ENCODE measurements around the gene GLI3.

The GLI3 gene

GRCh38 chr7:42235741-42236161, 1.3 kb downstream of the GLI3 start:
- DNase-seq, result no peak

GRCh38 chr7:42234736-42235135, 2.3 kb downstream of the GLI3 start:
- DNase-seq, result no peak

- no peak for DNase-seq
Measured at GRCh38 chr7:42233695-42234331, 3.2 kb downstream of the GLI3 start.

- DNase-seq, result no peak
Measured at GRCh38 chr7:42233171-42233570, 3.8 kb downstream of the GLI3 start.

- DNase-seq, result no peak
Measured at GRCh38 chr7:42232275-42232674, 4.7 kb downstream of the GLI3 start.

DNA sequence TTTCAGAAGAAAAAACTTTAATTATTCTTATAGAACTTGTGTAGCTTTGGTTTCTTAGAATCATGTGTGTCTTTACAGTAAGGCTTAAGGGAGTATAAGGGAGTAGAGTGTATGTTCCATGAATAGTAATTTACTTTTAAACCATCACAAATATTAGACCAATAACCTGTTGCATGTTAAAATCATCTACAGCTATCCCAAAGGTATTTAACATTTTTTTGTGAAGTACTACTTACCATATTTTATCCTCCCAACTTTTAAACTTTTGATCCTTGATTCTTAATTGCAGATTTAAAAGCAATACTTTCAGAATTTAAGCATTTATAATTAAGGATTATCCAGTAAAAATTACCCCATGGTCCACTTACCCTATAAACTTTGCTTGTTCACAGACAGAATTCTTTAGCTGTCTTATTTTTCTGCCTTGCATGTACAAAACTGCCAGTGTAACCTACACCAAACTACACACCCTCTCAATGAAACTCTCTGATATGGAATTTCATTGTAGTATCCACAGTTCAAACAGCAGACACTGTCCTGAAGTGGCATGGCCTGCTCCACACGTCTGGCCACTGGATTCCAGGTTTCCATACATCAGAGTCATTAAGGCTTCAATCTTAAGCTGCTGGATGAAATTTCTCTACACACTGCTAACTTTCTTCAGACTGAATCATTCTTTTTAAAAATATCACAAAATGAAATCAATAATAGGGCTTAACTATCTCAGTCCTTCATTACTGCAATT, 5.8 kb downstream of the GLI3 start:
- DNase-seq, result no peak

GRCh38 chr7:42227936-42228591, 8.9 kb downstream of the GLI3 start:
- DNase-seq, result no peak

GRCh38 chr7:42227541-42227935, 9.5 kb downstream of the GLI3 start:
- DNase-seq, result no peak

DNA sequence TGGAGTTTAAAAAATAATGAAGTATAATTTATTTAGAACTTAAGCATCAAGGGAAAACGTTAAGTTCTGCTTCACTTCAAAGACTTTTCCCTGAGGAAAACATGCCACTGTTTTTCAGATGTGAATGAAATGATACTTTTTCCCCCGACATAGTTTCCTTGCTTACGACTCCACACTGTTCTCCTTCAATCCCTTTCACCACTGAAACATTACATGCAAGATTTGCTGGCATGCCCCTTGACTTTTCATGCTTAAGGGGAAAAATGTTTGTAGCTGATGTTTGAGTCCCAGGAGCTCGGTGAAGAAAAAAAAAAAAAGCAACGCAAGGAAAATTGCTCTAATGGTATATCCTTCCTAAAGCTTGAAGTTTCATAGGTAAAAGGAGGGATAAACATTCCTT, 10.0 kb downstream of the GLI3 start:
- no peak for DNase-seq

DNA sequence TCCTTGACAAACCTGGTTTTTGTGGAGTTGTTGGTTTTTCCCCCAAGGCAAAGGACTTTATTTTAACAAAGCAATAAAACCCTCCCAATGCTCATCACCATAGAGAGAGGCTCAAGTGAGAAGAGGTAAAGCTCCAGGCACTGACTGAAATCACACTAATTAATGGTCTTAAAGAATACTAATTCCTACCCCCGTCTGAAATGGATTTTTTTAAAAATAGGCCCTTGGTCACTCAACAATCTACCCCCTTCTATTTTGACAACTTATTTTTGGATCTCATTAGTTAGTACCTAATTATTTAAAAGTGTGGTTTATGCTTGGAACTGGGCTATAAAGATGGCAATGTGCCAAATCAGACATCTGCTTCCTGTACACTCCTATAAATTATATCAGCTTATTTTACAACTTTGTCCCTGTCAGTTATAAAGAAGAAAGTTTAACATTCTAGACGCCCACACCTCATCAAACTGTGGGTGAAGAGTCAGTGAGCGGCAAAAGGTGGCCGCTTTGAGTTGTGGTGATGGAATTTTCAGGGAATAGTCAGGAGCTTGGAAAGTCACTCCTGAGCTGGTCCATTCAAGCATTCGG, 10.6 kb downstream of the GLI3 start:
- DNase-seq, result no peak

GRCh38 chr7:42224391-42225003, 12.5 kb downstream of the GLI3 start:
- no peak for DNase-seq

- no peak for DNase-seq
Measured at GRCh38 chr7:42222891-42223290, 14.1 kb downstream of the GLI3 start.

- no peak for DNase-seq
Measured at GRCh38 chr7:42222125-42222524, 14.9 kb downstream of the GLI3 start.

DNA sequence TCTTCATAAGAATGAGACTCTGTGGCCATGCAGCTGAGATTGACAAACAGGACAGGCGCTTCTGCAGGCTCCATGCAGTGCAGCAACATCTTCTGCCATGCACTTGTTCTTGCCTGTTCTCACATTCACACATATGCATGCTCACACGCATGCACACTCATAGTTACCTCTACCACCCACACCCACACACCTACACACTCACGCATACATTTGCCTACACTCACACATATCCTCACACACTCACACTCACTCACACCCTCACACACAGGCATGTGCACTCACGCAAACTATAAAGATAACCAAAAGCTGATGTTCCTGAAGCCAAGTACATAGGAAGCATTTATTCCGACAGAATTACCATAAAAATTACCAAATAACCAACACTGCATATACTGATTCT, 15.7 kb downstream of the GLI3 start:
- DNase-seq, result no peak

GRCh38 chr7:42219447-42219846, 17.6 kb downstream of the GLI3 start:
- DNase-seq, result no peak

- DNase-seq, result no peak
Measured at GRCh38 chr7:42218248-42218647, 18.8 kb downstream of the GLI3 start.

- no peak for DNase-seq
Measured at GRCh38 chr7:42217548-42217947, 19.5 kb downstream of the GLI3 start.

DNA sequence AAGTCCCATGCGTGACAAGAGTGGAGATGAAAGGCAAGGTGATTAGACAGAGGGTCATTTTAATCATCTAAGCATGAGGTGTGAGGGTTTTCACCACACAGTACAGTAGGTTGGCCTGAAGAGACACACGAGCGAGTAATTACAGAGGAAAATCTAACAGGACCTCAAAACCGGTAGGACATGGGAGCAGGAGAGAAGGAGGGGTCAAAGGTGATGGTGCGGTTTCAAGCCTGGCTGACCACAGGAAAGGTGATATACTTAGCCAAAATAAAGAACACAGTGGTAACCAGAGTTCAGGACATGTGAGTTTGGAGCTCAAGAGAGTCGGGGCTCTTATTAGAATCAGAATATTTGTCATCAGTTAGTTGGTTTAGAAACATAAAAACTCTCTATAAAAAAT, 20.0 kb downstream of the GLI3 start:
- DNase-seq, result no peak

DNA sequence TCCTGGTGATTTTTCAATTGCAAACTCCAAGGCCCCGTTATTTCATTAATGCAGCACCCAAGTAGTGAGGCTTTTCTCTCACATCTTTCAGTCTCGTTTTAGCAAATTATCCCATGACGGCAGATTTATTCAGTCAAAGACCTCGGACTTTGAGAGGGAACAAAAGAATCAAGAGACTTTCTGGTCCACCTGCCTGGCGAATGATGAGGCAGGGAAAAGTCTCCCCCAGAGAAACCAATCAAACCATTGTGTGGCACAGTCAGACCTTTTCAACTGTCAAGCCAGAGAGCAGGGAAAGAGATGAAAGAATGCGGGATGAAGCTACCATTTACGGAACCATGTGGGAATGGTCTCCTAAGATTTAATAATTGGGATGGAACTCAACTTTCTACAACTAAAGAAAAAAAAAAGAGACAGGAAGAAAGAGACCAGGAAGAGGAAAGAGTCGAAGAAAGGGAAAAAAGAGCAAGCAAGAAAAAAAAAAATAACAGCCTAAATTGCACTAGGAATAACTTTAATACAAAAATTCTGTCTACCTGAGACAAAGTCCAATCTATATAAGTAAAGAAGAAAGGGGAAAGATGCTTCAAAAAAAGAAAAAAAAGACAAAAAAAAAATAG, 22.8 kb downstream of the GLI3 start:
- no peak for DNase-seq

- no peak for DNase-seq
Measured at GRCh38 chr7:42213093-42213492, 23.9 kb downstream of the GLI3 start.

DNA sequence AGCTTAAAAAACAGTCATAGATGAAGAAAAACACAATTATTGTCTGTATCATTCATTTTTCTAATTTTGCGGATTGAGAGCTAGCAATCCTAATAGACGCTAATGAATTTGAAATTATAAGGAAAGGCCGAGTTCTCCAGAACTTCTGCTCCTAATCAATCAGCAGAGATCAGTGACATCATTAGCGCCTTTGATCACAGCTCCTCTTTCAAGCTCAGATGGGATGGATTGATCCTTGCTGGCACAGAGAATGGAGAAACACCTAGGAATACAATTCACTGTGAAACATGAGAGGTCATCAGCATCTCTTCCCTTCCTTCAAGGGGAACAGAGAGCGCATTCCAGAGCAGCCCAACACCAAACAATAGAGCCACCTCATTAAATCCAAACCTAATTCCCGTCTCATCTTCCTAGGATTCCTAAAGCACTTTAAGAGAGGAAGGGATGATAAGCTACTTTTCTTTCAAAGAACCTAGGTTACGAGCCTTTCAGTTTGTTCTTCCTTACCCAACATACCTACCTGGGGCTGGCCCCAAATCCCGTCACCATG, 24.4 kb downstream of the GLI3 start:
- DNase-seq, result no peak

GRCh38 chr7:42211938-42212337, 25.1 kb downstream of the GLI3 start:
- DNase-seq, result no peak

DNA sequence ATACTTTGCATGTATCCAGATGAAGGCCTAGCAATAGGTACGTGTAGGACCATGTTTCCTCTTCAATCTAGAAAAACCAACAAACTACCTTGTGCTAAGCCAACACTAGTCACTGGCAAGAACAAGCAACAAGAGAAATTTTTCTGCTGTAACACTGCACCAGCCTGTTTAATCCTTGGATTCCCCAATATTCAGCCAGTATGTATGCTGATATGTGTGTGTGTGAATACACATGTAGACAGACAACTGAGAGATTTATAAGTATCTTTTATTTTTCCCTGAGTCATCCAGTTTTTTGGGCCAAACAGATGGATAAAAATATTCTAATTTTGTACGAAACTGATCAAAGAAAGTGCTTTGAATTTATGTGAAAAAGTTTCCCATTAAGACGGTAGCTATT, 26.2 kb downstream of the GLI3 start:
- no peak for DNase-seq

All from stimulated activated CD4-positive, alpha-beta T cell treated with anti-CD3 and anti-CD28 coated beads, Interleukin-12 subunit alpha, Interleukin-12 subunit beta, amount 100 ng/mL, for 4 hours (primary cell).